Thyroid gland (tissue), 4 donors: ENCODE results near the gene DCLK2. TPM values are rescaled to one million over a fixed set of nuclear protein-coding genes. Genes with fewer than 3 reads are reported as not detected.

ENCODE experiments used
- DNase-seq, 2 donors: peaks; one replicate each; pipeline ENCODE4 v3.0.0-alpha.2; 2019
- H3K27ac ChIP-seq, 3 donors: fragments of 200-600 bp; sonication (generic); 1 replicate in 2 of 3; 2 replicates in 1 of 3; pipeline ENCODE4 v1.5.1; 2016 to 2019; ENCODE audit warnings: mild to moderate bottlenecking in 1 of 3, moderate library complexity in 1 of 3
- H3K27me3 ChIP-seq: fragments of 200-600 bp; sonication (generic); one replicate; pipeline ENCODE4 v1.5.1; 2019
- H3K36me3 ChIP-seq, 2 donors: fragments of 200-600 bp; sonication (generic); one replicate each; pipeline ENCODE4 v1.5.1; 2016 to 2019
- H3K4me1 ChIP-seq, 2 donors: fragments of 200-600 bp; sonication (generic); one replicate each; pipeline ENCODE4 v1.5.1; 2017 to 2019
- H3K4me3 ChIP-seq, 3 donors: fragments of 200-600 bp; sonication (generic); replicated peaks in 1 of 3; 1 replicate in 2 of 3; 2 replicates in 1 of 3; pipeline ENCODE4 v1.5.1; 2016; ENCODE audit warnings: mild to moderate bottlenecking in 1 of 3
- H3K9me3 ChIP-seq: fragments of 200-600 bp; sonication (generic); one replicate; pipeline ENCODE4 v1.5.1; 2017
- CTCF ChIP-seq, 6 experiments: fragments of 200-600 bp in 3 of 6; fragments of 450-650 bp in 3 of 6; sonication (generic) in 3 of 6; IDR thresholded peaks; one replicate each; pipeline ENCODE4 v1.5.1; 2016 to 2019; ENCODE audit warnings: antibody characterized with exemption in 6 of 6, mild to moderate bottlenecking in 2 of 6, inconsistent platforms in 1 of 6, moderate library complexity in 1 of 6
- POLR2A ChIP-seq, 2 donors: fragments of 450-650 bp; IDR thresholded peaks; one replicate each; pipeline ENCODE4 v1.6.1; 2017; ENCODE audit warnings: antibody characterized with exemption in 2 of 2, mild to moderate bottlenecking in 2 of 2, moderate library complexity in 1 of 2
- WGBS, 2 donors: methylation state at CpG; one replicate each; pipeline ENCODE4 v1.1.5; 2017; 5-methylcytosine and 5-hydroxymethylcytosine counted together
- intact Hi-C: fragments of 100-400 bp; cut with DNase I; formaldehyde crosslinking; loops from one replicate; pipeline ENCODE4 v1.15.1; 2023
- total RNA-seq, 4 donors: library from RNA; depleted of rRNA; stranded (reverse); fragments of >200 nt; gene quantifications; one replicate each; pipeline ENCODE4 v1.2.3, GENCODE V29; 2016

Gene DCLK2
- total RNA-seq, 4 donors from 2014 or later, result 6.6 to 19.7 (median 12.3) TPM

DNA sequence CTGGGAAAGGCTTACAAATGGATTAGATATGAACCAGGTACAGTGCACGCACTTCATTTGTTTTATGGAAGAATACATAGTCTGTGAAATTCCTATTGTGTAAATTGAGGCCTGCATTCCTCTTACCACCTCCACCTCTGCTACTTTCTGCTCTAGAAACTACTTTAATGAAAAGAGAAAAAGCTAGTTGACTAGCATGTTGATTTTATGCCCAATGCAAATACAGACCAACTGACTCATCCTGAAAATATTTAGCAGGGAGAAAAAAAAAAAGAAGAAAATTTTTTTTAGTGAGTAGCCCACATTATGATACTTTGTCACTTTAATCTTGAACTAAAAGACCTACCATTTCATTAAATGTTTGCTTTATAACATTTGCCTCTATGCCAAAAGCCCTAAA is 41.2 kb downstream of the DCLK2 start:
- WGBS, 2 donors, result 100% methylated on average over 1 of the region's 1 CpG
- intact Hi-C loops, result no loop called here
- Histone ChIP-seq H3K36me3 (no peaks in the 10 kb centered on the region), H3K4me3 (no peak overlapping the region), H3K27me3 (no peaks in the 10 kb centered on the region), H3K4me1 (peaks cover 11 to 13% of the 10 kb centered on the region in 2 donors), H3K9me3 (no peaks in the 10 kb centered on the region), H3K27ac (peak overlapping the region in 1 of 3 donors; percentile 59)
- TF ChIP-seq POLR2A (IDR thresholded peaks at IDR 0.05) (no peak), CTCF (IDR thresholded peaks at IDR 0.05) (no peak)
- DNase-seq, result no peak

DNA sequence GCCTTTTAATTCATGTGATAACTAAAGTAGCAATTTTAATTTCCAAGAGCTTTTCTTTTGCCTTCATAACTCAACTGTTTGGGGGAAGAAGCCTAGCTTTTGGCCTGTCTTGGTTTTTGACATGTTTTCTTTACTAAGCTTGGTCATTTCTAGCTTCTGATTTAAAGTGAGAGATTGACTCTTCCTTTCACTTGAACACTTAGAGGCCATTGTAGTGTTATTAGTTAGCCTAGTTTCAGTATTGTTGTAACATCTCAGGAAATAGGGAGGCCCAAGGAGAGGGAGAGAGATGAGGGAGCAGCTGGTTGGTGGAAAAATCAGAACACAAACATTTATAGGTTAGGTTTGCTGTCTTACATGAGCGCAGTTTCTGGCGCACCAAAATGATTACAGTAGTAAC is 44.8 kb downstream of the DCLK2 start:
- WGBS, 2 donors, result 71 to 99% methylated on average over 2 of the region's 2 CpGs

GRCh38 chr4:150123796-150124677 is 45.8 kb downstream of the DCLK2 start:
- H3K36me3 ChIP-seq, result no peaks in the 10 kb centered on the region
- WGBS, 2 donors, result 78 to 86% methylated on average over 10 of the region's 10 CpGs
- H3K4me1 ChIP-seq, result peaks cover 11 to 12% of the 10 kb centered on the region in 2 donors
- intact Hi-C loops, result no loop called here
- no peak overlapping the region for H3K4me3 ChIP-seq
- H3K9me3 ChIP-seq, result no peaks in the 10 kb centered on the region
- DNase-seq, result no peak
- H3K27ac ChIP-seq, result no peak overlapping the region
- no peak for TF ChIP-seq CTCF (IDR thresholded peaks at IDR 0.05)
- no peak for TF ChIP-seq POLR2A (IDR thresholded peaks at IDR 0.05)
- H3K27me3 ChIP-seq, result no peaks in the 10 kb centered on the region

More for the DNA sequence above, 44.8 kb downstream of the DCLK2 start:
- Histone ChIP-seq H3K27me3 (no peaks in the 10 kb centered on the region), H3K4me1 (peaks cover 11 to 13% of the 10 kb centered on the region in 2 donors), H3K9me3 (no peaks in the 10 kb centered on the region), H3K4me3 (no peak overlapping the region), H3K27ac (no peak overlapping the region), H3K36me3 (no peaks in the 10 kb centered on the region)
- TF ChIP-seq CTCF (IDR thresholded peaks at IDR 0.05) (no peak), POLR2A (IDR thresholded peaks at IDR 0.05) (no peak)
- intact Hi-C loops, result no loop called here
- DNase-seq, result no peak

DNA sequence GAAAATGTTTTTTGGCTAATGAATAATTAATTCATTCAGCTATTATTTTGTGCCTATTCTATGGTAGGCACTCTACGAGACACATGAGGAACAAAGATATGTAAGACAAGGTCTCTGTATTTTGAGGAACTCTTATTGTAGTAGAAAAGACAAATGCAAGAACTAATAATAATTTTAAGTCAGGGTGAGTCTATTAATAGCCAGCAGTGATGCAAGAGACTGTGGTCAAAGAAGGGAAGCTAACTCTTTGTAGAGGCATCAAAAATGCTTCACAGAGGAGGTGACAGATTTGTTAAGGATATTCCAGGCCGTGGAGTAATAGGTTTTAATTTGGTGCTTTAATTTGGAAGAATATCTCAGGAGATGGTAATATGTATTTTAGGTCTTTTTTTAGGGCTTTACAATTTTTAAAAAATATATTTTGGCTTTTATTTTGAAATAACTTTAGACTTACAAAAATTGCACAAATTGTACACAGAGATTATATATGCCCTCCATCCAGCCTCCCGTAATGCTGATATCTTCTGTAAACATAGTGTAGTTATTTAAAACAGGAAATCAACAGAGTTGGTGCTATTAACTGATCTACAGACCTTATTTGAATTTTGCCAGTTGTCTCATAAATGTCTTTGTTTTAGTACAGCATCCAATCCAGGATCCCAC is 48.1 kb downstream of the DCLK2 start:
- peaks cover 0 to 4% of the 10 kb centered on the region in 2 donors for H3K4me1 ChIP-seq
- TF ChIP-seq POLR2A (IDR thresholded peaks at IDR 0.05) (no peak), CTCF (IDR thresholded peaks at IDR 0.05) (no peak)
- H3K36me3 ChIP-seq, result no peaks in the 10 kb centered on the region
- DNase-seq, result no peak
- intact Hi-C loops, result no loop called here
- H3K27me3 ChIP-seq, result no peaks in the 10 kb centered on the region
- 75 to 87% methylated on average over 3 of the region's 3 CpGs for WGBS, 2 donors
- no peaks in the 10 kb centered on the region for H3K9me3 ChIP-seq
- H3K4me3 ChIP-seq, result no peak overlapping the region
- no peak overlapping the region for H3K27ac ChIP-seq

DNA sequence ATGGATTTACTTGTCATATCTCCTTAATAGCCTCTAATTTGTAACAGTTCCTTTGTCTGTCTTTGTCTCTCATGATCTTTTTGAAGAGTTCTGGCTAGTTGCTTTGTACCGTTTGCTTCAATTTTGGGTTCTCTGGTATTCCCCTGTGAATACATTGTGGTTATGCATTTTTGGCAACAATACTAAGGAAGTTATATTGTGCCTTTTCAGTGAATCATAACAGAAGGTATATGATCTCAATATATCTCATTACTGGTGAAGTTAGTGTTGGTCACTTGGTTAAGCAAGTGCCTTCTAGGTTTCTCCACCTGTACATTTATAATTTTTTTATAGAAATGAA is 48.6 kb downstream of the DCLK2 start:
- H3K4me3 ChIP-seq, result no peak overlapping the region
- H3K4me1 ChIP-seq, result peaks cover 0 to 4% of the 10 kb centered on the region in 2 donors
- H3K27ac ChIP-seq, result no peak overlapping the region
- WGBS, 2 donors, result 73 to 76% methylated on average over 1 of the region's 1 CpG
- no peaks in the 10 kb centered on the region for H3K36me3 ChIP-seq
- intact Hi-C loops, result no loop called here
- TF ChIP-seq POLR2A (IDR thresholded peaks at IDR 0.05), result no peak
- DNase-seq, result no peak
- H3K27me3 ChIP-seq, result no peaks in the 10 kb centered on the region
- no peaks in the 10 kb centered on the region for H3K9me3 ChIP-seq
